Muscle of leg (tissue), 11 donors: ENCODE results near the gene PRKAR2B. TPM values are rescaled to one million over a fixed set of nuclear protein-coding genes. Genes with fewer than 3 reads are reported as not detected.

Experiments
- DNase-seq: peaks from one replicate; pipeline ENCODE4 v3.0.0; 2013
- H3K27ac ChIP-seq: one replicate; pipeline ENCODE4 v1.5.1; 2013; ENCODE audit warnings: mild to moderate bottlenecking, low read length, control low read depth
- H3K27me3 ChIP-seq: one replicate; pipeline ENCODE4 v1.6.1; 2013; ENCODE audit warnings: low read length; ENCODE audit not compliant: control insufficient read depth, insufficient read depth
- H3K36me3 ChIP-seq: one replicate; pipeline ENCODE4 v1.6.1; 2013; ENCODE audit warnings: low read length; ENCODE audit not compliant: control insufficient read depth, insufficient read depth
- H3K4me1 ChIP-seq: one replicate; pipeline ENCODE4 v1.6.1; 2013; ENCODE audit warnings: low read length; ENCODE audit not compliant: control insufficient read depth, insufficient read depth
- H3K4me3 ChIP-seq: one replicate; pipeline ENCODE4 v1.5.1; 2013; ENCODE audit warnings: low read length, control low read depth
- H3K9me3 ChIP-seq: replicated peaks from 2 replicates; pipeline ENCODE4 v1.6.1; 2013; ENCODE audit warnings: low read depth, low read length; ENCODE audit not compliant: control insufficient read depth
- WGBS: methylation state at CpG from one replicate; pipeline ENCODE4 v1.1.5; 2013; ENCODE audit warnings: missing lambda C conversion rate; ENCODE audit not compliant: insufficient coverage; 5-methylcytosine and 5-hydroxymethylcytosine counted together
- polyA plus RNA-seq, 8 donors: library from polyadenylated mRNA; unstranded; fragments of 120-200 nt; gene quantifications; one replicate each; pipeline versions ENCODE4 v1.2.1 to v1.2.3, GENCODE V29; 2013; ENCODE audit warnings: inconsistent platforms in 1 of 8, low replicate concordance in 1 of 8; ENCODE audit not compliant: insufficient read length in 8 of 8, insufficient read depth in 1 of 8
- total RNA-seq: library from RNA; stranded (reverse); fragments of 120-200 nt; gene quantifications from one replicate; pipeline ENCODE4 v1.2.4, GENCODE V29; 2013

The PRKAR2B gene
- total and polyA plus RNA-seq, 9 donors, result 3.7 to 7.3 (median 4.8) TPM

DNA sequence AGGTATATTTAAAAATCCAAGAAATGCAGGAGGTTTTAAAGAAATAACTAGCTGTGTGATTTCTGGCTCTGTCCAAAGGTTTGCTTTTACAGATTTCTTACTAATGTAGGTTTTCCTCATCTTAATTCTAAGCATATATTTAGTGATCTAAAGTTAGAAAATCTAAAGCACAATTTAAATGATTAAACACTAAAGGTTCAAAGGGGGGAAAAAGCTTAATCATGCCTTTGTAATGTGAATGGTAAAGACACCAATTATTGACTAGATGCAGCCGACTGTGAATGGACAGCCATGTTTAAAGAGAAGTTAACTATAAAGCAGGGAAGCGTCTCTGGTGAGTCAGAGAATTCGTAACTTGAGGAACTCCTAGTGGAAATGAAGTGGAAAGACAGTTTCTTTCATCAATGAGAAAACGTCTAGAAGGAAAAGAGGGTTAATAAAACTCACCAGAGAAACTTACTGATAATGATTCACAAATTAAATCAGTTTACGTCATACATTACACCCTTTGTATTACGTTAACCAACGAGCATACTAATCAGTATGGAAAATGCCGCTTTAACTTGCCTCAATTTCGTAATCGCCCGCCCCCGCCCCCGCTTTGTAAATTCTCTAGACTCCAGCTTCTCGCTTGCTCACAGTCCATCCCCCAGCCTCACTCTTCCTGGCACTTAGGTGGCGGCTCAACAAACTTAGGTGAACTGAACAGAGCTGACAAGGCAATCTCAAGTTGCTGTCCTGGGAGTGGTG, 123.2 kb downstream of the PRKAR2B start:
- Histone ChIP-seq H3K27ac (peak overlapping the region; percentile 99), H3K4me3 (peak overlapping the region; percentile 74), H3K4me1 (peaks cover 5% of the 10 kb centered on the region), H3K36me3 (peaks cover 2% of the 10 kb centered on the region), H3K9me3 (no peaks in the 10 kb centered on the region), H3K27me3 (no peaks in the 10 kb centered on the region)
- peak; percentile 94 for DNase-seq
- WGBS, result 2% methylated on average over 8 of the region's 15 CpGs

DNA sequence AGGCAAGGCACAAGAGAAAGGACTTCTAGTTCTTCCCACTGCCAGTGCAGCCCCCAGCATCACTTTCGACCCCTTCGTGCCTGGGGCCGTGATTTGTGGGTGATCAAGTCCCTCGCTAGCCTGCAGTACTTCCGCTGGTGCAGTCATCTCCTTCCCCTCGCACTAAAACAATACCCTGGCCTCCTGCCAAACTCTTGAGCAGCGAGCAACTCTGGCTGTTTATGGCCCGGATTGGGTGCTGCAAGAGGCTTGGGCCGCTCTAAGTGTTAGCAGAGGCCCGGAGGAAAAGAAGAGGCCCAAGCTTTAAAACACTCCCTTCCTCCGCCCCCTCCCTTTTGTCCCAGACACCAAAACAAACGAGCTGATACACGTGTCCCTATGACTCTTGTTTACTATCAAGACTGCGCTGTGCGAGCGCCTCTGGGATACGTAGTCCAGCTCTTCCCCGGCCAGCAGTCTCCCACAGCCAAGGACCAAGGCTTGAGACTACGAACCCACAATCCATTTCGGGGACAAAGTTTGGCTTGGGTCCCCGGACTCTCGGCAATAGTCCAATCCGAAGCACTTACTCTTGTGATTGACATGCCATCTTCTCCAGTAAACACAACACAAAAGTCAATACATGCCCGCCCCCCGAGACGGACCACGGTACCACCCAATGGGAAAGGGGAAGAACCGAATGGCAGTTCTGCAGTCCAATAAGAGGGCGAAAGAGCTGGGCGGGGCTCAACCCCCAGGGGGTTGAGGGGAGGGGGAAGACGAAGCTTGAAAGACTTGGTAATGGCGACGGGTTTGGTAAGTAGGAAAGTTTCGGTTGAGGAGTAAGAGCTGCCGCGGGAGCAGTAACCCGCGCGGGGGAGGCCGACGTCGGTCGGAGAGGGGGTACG, 124.0 kb downstream of the PRKAR2B start, which contains the start of gene HBP1:
HBP1 (plus strand) TSS at position 771 of the 887 bp plus-strand sequence. CDS start 10,891 bp downstream, outside the sequence.
- under 1% methylated on average over 37 of the region's 44 CpGs for WGBS
- H3K4me1 ChIP-seq, result peaks cover 5% of the 10 kb centered on the region
- H3K36me3 ChIP-seq, result peaks cover 2% of the 10 kb centered on the region
- H3K4me3 ChIP-seq, result peak within 1 kb of the TSS; percentile 90
- no peaks in the 10 kb centered on the region for H3K9me3 ChIP-seq
- DNase-seq, result peak; percentile 100
- no peaks in the 10 kb centered on the region for H3K27me3 ChIP-seq
- peak within 1 kb of the TSS; percentile 99 for H3K27ac ChIP-seq

DNA sequence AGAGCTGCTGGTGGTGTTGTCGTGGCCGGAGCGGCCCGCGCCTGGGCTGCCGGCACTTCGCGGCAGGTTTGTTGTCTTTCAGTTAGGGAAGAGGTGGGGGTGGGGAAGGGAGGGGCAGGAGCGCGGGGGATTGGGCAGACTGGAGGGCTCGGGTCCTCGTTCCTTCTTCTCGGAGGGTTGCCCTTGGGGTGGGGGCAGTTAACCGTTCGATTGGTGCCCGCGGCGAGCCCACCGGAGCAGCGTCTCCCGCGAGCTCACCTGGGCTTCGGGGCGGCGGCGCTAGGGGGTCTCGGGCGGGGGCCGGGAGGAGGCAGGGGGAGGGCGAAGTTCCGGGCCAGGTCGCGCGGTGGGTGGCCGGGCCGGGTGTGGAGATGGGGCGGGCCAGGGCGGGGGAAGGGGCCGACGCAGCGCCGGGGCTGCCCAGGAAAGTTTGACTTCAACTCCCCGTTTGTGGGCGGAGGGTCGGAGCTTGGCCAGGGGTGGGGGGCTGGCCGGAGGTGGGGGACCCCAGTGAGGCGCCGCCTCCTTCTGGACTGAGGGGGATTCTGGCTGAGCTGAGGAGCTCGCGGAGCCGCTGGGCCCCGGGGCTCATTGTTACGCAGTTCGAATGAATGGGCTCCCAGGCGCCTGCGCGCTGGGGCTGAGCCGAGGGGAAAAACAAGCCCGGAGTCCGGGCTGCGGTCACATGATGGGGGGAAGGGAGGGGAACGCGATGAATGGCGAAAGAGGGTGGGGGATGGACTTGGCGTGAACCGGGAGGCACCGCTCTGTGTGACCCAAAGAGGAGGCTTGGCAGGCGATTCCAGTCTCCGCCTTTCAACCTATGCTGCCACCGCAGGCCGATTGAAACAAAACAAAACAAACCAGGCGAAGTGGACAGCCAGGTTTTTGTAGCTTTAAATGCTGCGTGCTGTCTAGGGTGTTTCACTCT, 124.9 kb downstream of the PRKAR2B start:
- H3K4me3 ChIP-seq, result peak overlapping the region; percentile 90
- peaks cover 2% of the 10 kb centered on the region for H3K36me3 ChIP-seq
- no peaks in the 10 kb centered on the region for H3K9me3 ChIP-seq
- peak; percentile 99 for DNase-seq
- WGBS, result 1% methylated on average over 59 of the region's 73 CpGs
- peaks cover 5% of the 10 kb centered on the region for H3K4me1 ChIP-seq
- H3K27ac ChIP-seq, result peak overlapping the region; percentile 99
- H3K27me3 ChIP-seq, result no peaks in the 10 kb centered on the region

DNA sequence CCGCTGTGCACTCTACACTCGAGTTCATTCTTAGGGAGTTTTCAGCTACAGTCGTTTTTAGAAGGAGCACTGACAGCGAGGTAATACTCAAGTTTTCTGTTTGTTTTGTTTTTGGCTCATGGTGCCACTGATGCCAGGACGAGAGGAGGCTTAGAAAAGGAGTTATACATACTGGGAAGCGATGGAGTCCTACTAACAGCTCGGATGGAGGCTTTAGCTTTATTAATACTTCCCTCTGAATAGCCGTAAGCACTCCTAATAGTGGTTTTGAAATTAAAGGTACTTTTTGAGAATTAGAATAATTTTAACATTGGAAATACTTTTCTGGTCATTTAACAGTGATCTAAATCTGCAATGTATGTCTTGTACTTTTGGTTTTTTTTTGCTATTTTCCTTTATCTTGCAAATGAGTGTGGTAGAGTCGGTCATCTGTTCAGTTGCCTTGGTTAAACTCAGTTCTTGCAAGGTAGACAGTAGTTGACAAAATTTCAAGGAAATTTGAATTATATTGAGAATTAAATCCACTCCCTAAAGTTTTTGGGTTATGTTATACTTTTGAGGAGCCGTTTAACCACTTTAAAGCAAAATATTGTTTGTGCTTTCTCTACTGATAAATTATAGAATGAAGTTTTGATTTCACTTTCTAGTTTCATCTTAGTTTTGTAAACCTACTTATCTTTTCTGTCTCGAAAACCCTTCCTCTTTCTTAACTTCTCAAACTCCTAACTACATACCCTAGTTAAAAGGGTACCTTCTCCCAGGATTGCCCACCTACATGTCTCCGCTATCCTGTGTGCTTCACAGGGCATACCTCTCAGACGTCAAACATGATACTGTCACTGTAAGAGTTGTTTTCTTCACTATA, 125.8 kb downstream of the PRKAR2B start:
- peaks cover 5% of the 10 kb centered on the region for H3K4me1 ChIP-seq
- DNase-seq, result no peak
- H3K36me3 ChIP-seq, result peaks cover 2% of the 10 kb centered on the region
- H3K27me3 ChIP-seq, result no peaks in the 10 kb centered on the region
- 0% methylated on average over 2 of the region's 13 CpGs for WGBS
- H3K9me3 ChIP-seq, result no peaks in the 10 kb centered on the region
- peak overlapping the region; percentile 99 for H3K27ac ChIP-seq
- H3K4me3 ChIP-seq, result peak overlapping the region; percentile 90

DNA sequence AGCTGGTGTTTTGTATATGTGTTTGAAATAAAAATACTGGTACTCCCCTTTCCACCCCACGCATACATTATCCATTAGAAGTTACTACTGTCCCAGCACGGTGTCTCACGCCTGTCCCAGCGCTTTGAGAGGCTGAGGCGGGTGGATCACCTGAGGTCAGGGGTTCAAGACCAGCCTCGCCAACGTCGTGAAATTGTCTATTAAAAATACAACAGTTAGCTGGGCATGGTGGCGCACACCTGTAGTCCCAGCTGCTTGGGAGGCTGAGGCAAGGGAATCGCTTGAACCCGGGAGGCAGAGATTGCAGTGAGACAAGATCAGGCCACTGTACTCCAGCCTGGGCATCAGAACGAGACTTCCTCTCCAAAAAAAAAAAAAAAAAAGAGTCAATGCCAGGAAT, 127.0 kb downstream of the PRKAR2B start:
- peaks cover 5% of the 10 kb centered on the region for H3K4me1 ChIP-seq
- peaks cover 2% of the 10 kb centered on the region for H3K36me3 ChIP-seq
- no peak overlapping the region for H3K27ac ChIP-seq
- H3K9me3 ChIP-seq, result no peaks in the 10 kb centered on the region
- no peaks in the 10 kb centered on the region for H3K27me3 ChIP-seq
- no peak for DNase-seq
- H3K4me3 ChIP-seq, result no peak overlapping the region
- WGBS, result 100% methylated on average over 9 of the region's 12 CpGs

DNA sequence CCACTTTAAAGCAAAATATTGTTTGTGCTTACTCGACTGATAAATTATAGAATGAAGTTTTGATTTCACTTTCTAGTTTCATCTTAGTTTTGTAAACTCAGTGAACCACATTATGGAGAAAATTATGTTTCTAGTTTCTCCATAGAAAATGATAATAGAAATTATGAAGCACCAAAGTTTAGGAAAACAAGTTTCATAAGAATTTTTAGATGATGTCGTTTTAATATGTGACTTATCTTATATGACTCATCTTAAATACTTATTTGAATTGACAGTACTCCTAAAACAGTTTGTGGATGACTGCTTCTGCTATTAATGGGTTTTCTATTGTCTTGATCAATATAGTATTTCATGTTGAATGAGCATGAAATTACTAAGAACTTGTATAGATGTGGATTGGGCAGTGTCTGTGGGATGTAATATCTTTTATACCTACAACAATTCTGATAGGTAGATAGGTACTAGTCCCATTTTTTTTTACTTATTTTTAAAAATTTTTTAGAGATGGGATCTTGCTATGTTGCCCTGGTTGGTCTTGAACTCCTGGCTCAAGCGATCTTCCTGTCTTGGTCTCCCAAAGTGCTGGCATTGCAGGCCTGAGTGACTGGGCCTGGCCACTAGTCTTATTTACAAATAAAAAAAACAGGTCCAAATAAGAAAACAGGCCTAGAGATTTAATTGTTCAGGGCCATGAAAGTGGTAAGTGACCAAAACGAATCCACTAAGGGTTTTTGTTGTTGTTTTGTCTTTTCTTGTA, 127.9 kb downstream of the PRKAR2B start:
- peaks cover 5% of the 10 kb centered on the region for H3K4me1 ChIP-seq
- H3K27ac ChIP-seq, result no peak overlapping the region
- no peak overlapping the region for H3K4me3 ChIP-seq
- peaks cover 2% of the 10 kb centered on the region for H3K36me3 ChIP-seq
- H3K27me3 ChIP-seq, result no peaks in the 10 kb centered on the region
- WGBS, result no CpG with 5 or more reads among the region's 4 CpGs
- no peak for DNase-seq
- no peaks in the 10 kb centered on the region for H3K9me3 ChIP-seq

DNA sequence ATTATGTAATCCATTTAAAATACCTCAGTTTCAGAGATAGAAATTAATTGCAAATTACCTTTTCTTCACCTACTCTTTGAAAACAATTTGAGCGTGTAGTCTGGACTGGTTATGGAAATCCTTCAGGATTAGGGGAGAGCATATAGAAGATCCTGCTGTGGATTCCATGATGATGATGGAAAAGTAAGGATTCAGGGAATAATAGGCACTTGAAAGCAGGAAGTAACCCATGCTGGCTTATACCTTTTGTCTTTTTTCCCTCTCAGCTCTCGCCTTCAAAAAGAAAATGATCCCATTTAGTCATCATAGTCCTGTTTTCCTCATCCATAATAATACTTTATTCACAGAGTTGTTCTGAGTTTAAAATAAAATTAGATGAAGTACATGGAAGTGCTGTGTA, 128.7 kb downstream of the PRKAR2B start:
- WGBS, result no CpG with 5 or more reads among the region's 2 CpGs
- Histone ChIP-seq H3K4me3 (no peak overlapping the region), H3K36me3 (peaks cover 2% of the 10 kb centered on the region), H3K27me3 (no peaks in the 10 kb centered on the region), H3K27ac (no peak overlapping the region), H3K4me1 (peaks cover 5% of the 10 kb centered on the region), H3K9me3 (no peaks in the 10 kb centered on the region)
- no peak for DNase-seq

DNA sequence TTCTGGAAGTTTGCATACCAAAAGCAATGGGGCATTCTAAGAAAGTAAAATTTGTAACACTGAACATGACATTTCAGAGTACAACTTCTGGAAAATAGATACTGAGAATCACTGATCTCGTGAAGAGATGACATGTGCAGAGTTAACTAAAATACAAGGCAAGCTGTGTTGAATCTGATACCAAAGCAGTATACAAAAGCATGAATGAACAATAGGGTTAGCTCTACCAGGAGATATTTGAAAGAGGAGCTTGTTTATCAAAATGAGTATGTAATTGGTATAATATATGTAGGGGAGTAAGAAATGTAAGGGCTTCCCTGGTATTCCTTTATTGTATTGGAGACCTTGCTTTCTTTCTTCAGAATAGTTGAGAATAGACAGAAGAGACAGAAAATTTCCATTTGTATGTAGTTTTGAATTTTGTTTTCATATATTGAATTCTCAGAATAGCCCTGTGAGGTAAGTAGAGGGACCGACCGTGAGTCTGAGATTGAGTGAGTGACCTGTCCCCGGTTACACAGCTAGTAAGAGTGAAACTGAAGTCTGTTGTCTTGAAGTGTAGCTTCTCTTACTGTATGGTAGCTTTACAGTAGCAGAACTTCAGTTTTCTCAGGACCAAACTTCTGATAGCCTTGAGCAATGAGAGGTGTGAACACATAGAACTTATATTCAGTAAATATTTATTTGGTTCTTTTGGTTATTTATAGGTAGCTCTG, 129.3 kb downstream of the PRKAR2B start:
- H3K4me3 ChIP-seq, result no peak overlapping the region
- H3K27me3 ChIP-seq, result no peaks in the 10 kb centered on the region
- peaks cover 2% of the 10 kb centered on the region for H3K36me3 ChIP-seq
- no peaks in the 10 kb centered on the region for H3K9me3 ChIP-seq
- H3K27ac ChIP-seq, result no peak overlapping the region
- no peak for DNase-seq
- WGBS, result 65% methylated on average over 4 of the region's 4 CpGs
- peaks cover 5% of the 10 kb centered on the region for H3K4me1 ChIP-seq
